IPS-20b (cell line): ENCODE data around the gene PPP4R4.
"Not testable (repeated sequence)": the region's sequence is repeated elsewhere in the genome, so short reads cannot be mapped to it uniquely, and the experiment has no call there.

Source experiments
- H3K27ac ChIP-seq: one replicate; pipeline ENCODE4 v1.5.1; 2013; ENCODE audit warnings: low read length
- H3K27me3 ChIP-seq: 2 replicates; pipeline ENCODE4 v1.6.1; 2013; ENCODE audit warnings: mild to moderate bottlenecking, low read length, inconsistent platforms; ENCODE audit not compliant: insufficient read depth
- H3K36me3 ChIP-seq: 2 replicates; pipeline ENCODE4 v1.6.1; 2013; ENCODE audit warnings: low read depth, mild to moderate bottlenecking, inconsistent platforms, low read length, moderate library complexity; ENCODE audit not compliant: insufficient read depth
- H3K4me1 ChIP-seq: 2 replicates; pipeline ENCODE4 v1.6.1; 2013; ENCODE audit warnings: mild to moderate bottlenecking, control low read depth, inconsistent platforms, low read length, moderate library complexity; ENCODE audit not compliant: insufficient read depth
- H3K4me3 ChIP-seq: 2 replicates; pipeline ENCODE4 v1.5.1; 2013; ENCODE audit warnings: mild to moderate bottlenecking, low read length, inconsistent platforms
- H3K9ac ChIP-seq: 2 replicates; pipeline ENCODE4 v1.6.1; 2013; ENCODE audit warnings: low read depth, mild to moderate bottlenecking, inconsistent platforms, low read length, moderate library complexity
- H3K9me3 ChIP-seq: 2 replicates; pipeline ENCODE4 v1.6.1; 2013; ENCODE audit warnings: mild to moderate bottlenecking, low read depth, low read length, inconsistent platforms; ENCODE audit not compliant: insufficient read depth

PPP4R4 gene

DNA sequence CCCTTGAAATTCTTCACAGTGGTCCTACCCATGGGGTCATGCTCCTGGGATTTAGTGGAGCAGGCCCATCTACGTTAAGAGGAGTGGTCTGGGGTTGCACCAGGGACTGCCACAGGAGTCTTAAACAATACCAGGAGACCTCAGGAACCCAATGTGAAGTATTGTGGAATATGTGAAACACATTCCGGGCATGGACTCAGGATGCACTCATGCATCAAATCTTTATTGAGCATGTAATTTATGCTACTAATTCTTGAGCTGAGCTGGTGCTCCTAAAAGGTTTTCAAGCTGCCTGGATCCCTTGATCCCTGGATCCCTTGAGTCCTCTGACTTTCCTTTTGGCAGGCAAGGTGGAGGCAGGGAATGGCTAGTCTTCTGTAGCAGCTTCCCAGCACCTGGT lies 110.1 kb downstream of the PPP4R4 start:
- Histone ChIP-seq H3K36me3 (no peaks in the 10 kb centered on the region), H3K27me3 (no peaks in the 10 kb centered on the region), H3K4me1 (no peaks in the 10 kb centered on the region), H3K4me3 (no peak overlapping the region), H3K9me3 (no peaks in the 10 kb centered on the region), H3K27ac (no peak overlapping the region), H3K9ac (no peak overlapping the region)

DNA sequence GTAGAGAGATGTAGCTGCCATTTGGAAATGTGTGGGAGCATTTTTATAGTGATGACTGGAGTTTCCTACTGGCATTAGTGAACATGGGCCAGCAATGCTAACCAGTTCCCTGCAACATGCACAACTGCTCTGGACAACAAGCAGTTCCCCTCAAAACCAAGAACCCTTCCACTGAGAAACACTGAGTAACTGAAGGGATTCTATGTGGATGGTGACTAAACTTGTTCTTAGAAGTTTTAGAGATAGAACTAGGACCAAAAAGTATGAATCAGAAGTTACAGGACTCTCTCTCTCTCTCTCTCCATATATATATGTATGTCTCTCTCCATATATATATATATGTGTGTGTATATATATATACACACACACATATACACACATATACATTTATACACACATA lies 111.0 kb downstream of the PPP4R4 start:
- no peaks in the 10 kb centered on the region for H3K9me3 ChIP-seq
- H3K4me3 ChIP-seq, result no peak overlapping the region
- H3K4me1 ChIP-seq, result no peaks in the 10 kb centered on the region
- no peak overlapping the region for H3K9ac ChIP-seq
- no peaks in the 10 kb centered on the region for H3K36me3 ChIP-seq
- no peaks in the 10 kb centered on the region for H3K27me3 ChIP-seq
- H3K27ac ChIP-seq, result no peak overlapping the region

DNA sequence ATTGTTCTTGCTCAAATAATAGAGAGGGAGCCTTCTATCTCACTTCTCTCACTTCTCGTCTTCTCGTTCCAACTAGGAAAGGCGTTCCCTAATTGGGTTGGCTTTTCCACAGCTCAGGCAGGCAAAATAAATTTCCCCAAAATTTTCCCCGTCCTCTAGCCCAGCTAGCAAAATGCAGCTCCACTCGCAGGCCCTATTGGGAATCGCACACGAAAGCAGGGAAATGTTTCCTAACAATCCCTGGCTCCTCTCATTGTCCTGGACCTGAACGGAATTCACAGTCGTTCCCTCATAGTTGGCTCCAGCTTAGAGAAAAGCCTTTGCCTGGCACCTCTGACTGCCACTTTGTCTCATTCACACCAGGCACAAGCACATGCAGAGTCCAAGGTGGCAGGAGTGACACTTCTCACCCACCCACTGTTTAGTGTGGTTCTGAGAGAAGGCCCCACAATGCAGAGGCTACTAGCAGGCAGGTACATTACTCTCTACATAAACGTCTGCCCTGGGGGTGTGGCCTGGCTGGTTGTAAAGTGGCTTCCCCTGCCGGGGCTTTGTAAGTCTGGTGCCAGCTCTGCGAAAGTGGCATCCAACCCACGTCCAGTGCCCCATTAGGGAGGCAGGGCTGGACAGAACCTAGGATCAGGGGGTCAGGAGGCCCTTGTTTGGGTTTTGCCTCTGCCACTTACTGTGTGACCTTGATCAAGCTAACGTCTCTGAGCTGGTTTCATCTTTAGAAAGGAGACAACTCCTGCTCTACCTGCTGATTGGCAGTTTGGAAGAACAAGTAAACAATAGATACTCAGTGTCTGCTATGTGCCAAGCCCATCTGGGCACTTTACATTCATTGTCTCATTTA lies 114.7 kb downstream of the PPP4R4 start:
- no peaks in the 10 kb centered on the region for H3K36me3 ChIP-seq
- no peak overlapping the region for H3K9ac ChIP-seq
- no peaks in the 10 kb centered on the region for H3K27me3 ChIP-seq

DNA sequence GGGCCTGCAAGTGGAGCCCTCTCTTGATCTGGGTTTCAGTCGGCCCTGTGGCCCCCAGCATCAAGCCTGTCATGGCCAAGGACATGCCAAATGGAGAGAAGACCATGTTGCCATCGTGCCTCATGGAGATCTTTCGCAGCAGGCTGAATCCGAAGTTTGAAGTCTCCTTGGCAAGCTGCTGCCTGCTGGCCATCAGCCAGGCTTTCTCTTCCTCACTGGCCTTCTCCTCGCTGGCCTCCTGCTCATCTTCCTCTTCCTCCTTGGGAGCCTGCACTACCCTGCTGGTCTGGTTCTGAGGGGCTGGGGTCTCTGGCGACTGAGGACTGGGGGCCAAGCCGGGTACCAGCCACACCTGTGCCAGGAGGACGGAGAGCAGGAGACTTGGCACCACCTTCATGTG lies 116.1 kb downstream of the PPP4R4 start:
- H3K9ac ChIP-seq, result no peak overlapping the region
- no peak overlapping the region for H3K4me3 ChIP-seq
- H3K36me3 ChIP-seq, result no peaks in the 10 kb centered on the region
- H3K27me3 ChIP-seq, result no peaks in the 10 kb centered on the region
- no peak overlapping the region for H3K27ac ChIP-seq
- no peaks in the 10 kb centered on the region for H3K9me3 ChIP-seq
- no peaks in the 10 kb centered on the region for H3K4me1 ChIP-seq

More for the DNA sequence above, 114.7 kb downstream of the PPP4R4 start:
- Histone ChIP-seq H3K4me1 (no peaks in the 10 kb centered on the region), H3K27ac (no peak overlapping the region), H3K4me3 (no peak overlapping the region), H3K9me3 (no peaks in the 10 kb centered on the region)

DNA sequence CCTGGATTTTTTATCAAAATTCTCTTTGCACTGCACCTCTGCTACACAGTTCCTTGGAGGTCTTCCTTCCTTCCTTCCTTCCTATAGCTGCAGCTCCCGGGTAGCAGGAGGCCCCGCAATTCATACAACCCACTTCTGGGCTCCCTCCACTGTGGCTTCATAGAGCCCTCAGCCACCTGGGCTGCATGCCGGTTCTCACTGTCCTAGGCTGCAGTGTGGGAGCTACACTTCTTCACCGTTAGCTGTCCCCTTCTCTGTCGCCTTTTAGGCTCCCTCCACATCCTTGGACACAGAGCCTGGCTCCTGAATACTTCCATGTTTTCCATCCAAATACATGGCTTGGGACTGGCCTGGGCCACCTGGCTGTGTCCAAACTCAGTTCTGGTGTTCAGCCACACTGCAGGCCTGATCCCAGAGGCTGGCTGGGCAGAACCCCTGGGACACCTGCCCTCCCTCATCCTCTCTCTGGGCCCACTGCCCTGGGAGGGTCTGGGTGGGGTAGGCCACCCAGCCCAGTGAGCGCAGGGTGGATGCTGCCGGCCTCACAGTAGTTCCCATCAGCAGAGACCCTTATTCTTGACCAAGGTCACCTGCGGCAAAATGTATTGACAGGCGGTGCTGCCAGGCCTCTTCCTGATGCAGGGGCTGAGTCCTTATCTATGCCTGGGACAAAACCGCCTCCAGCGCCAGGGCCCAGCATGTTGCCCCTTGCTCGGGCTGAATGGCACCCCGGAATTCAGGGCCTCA lies 117.2 kb downstream of the PPP4R4 start:
- Histone ChIP-seq H3K36me3 (no peaks in the 10 kb centered on the region), H3K4me1 (no peaks in the 10 kb centered on the region), H3K27ac (no peak overlapping the region), H3K27me3 (no peaks in the 10 kb centered on the region), H3K4me3 (no peak overlapping the region), H3K9ac (no peak overlapping the region), H3K9me3 (no peaks in the 10 kb centered on the region)

DNA sequence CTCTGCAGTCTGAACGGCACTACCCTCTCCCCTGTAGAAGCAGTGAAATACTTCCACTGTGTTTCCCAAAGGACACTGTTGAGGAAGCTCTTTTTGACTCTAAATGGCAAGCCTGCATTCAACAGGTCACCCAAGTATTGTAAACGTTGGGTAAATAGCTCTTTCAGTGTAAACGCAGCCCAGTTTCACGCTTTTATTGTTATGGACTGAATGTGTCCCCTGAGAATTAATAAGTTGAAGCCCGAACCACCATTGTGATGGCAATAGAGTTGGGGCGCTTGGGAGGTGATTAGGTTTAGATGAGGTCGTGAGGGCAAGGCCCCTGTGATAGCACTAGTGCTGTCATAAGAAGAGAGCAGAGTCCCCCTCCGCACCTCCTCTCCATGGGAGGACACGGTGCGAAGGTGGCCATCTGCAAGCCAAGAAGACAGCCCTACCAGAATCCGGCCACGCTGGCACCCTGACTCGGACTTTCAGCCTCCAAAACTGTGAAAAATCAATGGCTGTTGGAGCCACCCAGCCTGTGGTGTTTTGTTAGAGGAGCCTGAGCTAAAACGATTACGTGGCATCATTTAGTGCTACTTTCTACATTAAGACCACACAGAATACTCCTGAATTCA lies 117.9 kb downstream of the PPP4R4 start:
- Histone ChIP-seq H3K9ac (no peak overlapping the region), H3K27ac (no peak overlapping the region), H3K9me3 (no peaks in the 10 kb centered on the region), H3K4me1 (no peaks in the 10 kb centered on the region), H3K4me3 (no peak overlapping the region), H3K27me3 (no peaks in the 10 kb centered on the region), H3K36me3 (no peaks in the 10 kb centered on the region)

DNA sequence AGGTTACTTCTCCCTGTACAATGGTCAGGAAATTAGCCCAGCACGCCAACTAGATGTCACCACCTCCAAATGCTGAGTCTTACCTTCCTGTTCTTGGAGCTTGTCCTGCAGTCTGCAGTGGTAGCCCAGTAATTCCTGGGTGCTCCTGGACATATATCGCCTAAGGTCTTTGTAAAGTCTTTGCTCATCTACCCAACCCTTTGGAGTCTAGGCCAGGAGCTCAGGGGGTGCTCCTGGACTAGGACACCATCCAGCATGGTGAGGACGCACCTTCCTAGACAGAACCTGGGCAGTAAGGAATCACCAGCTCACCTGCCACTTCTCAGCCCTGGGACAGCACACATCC lies 118.4 kb downstream of the PPP4R4 start:
- Histone ChIP-seq H3K27ac (no peak overlapping the region), H3K4me3 (no peak overlapping the region), H3K9ac (no peak overlapping the region), H3K4me1 (no peaks in the 10 kb centered on the region), H3K9me3 (no peaks in the 10 kb centered on the region), H3K36me3 (no peaks in the 10 kb centered on the region), H3K27me3 (no peaks in the 10 kb centered on the region)

DNA sequence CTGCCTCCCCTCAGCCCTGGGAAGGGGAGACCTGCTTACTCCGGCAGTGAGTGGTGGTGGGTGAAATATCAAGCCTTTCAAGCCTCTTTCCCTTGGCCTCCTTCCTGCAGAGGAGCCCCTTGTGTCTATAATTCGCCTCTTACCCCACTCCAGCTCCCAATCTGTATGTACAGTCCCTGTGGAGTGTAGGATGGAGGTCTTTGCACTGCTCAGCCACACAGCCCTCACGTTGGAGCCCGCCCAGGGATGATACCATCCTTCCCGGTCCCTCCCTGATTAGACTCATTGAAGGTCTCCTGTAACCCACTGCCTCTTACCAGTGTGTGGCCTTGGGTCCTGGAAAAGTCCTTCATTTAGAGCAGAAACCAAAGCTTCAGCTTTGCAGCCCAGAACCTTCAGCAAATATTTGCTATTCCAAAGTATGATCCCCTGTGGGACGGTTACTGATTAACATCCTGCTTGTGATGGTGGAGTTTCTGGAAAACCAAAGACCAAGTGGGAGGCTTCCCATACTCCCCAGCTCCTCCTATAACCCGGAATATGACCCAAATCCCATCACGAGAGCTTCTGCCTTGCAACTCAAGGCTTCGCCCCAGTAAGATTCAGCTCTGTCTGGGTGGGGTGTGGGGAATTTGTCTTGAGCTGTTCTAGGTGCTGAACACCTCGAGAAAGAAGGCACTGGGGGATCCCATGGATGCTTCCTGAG lies 118.9 kb downstream of the PPP4R4 start, which contains the start of gene SERPINA10:
SERPINA10 (minus strand) TSS at position 397 of the 706 bp plus-strand sequence. CDS start 2,675 bp downstream, outside the sequence.
- Histone ChIP-seq H3K9ac (no peak within 1 kb of the TSS), H3K4me1 (no peaks in the 10 kb centered on the region), H3K27ac (no peak within 1 kb of the TSS), H3K27me3 (no peaks in the 10 kb centered on the region), H3K4me3 (no peak within 1 kb of the TSS), H3K36me3 (no peaks in the 10 kb centered on the region), H3K9me3 (no peaks in the 10 kb centered on the region)

DNA sequence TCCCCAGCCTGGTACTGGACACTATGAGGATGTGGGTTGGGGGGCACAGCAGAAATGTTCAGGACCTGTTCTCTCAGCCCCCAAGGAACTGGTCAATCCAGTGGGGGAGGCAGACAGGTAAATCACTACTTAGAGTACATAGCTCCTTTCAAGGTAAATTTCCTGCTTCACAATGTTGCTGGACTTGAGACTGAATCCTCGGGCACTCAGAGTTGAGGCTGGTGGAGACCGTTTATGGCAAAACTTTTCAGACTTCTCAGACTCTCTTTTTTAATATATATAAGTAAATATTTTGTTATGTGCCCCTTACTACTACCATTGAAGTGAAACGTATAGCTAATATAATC lies 119.4 kb downstream of the PPP4R4 start:
- H3K4me3 ChIP-seq, result no peak overlapping the region
- no peak overlapping the region for H3K27ac ChIP-seq
- H3K36me3 ChIP-seq, result no peaks in the 10 kb centered on the region
- no peaks in the 10 kb centered on the region for H3K27me3 ChIP-seq
- no peak overlapping the region for H3K9ac ChIP-seq
- no peaks in the 10 kb centered on the region for H3K9me3 ChIP-seq
- no peaks in the 10 kb centered on the region for H3K4me1 ChIP-seq

DNA sequence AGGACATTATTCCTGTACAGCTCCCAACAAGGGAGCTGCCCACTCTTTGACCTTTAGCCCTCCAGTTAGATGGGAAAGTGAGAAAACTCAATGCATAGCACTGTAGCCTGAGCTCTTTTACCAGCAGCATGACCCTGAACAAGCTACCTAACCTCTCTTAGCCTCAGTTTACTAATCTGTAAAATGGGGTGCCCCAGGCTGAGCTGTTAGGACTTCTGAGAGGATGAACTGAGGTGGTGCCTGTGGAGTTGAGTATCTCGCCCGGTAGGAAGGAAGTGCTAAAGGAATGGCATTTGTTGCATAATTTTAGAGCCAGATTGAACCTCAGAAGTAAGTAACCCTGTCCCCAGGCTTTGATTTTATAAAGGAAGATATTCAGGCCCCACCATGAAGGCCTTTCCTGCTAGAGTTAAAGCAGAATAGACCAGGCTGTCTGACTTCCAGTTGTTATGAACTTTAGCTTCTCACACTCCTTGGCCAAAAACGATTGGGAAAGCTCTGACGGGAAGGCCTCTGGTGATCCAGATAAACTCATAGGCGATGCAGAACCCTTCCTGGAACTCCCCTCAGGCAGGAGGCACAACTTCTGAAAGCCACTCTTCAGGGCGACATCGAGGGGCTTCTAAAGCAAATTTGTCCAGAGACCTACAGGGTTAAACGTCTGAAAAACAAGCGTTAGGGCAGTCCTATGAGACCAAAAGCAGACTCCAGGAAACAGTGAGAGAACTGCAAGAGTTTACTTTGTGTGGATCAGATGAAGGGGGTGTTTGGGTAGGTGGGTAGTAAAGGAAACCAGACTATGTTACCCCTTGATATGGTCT lies 121.4 kb downstream of the PPP4R4 start:
- no peaks in the 10 kb centered on the region for H3K27me3 ChIP-seq
- H3K4me3 ChIP-seq, result no peak overlapping the region
- H3K36me3 ChIP-seq, result no peaks in the 10 kb centered on the region
- no peak overlapping the region for H3K27ac ChIP-seq
- H3K9me3 ChIP-seq, result no peaks in the 10 kb centered on the region
- H3K9ac ChIP-seq, result no peak overlapping the region
- no peaks in the 10 kb centered on the region for H3K4me1 ChIP-seq

DNA sequence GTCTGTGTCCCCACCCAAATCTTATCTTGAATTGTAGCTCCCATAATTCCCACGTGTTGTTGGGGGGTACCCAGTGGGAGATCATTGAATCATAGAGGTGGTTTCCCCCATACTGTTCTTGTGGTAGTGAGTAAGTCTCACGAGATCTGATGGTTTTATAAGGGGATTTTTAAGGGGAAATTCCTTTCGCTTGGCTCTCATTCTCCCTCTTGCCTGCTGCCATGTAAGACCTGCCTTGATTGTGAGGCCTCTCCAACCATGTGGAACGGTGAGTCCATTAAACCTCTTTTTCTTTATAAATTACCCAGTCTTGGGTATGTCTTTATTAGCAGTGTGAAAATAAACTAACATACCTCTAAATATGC lies 122.0 kb downstream of the PPP4R4 start:
- not testable (repeated sequence) for H3K36me3 ChIP-seq, H3K4me1 ChIP-seq, H3K27me3 ChIP-seq, H3K27ac ChIP-seq, H3K9me3 ChIP-seq, H3K4me3 ChIP-seq, H3K9ac ChIP-seq
